Thymus (tissue), 11 donors: ENCODE measurements around the gene SBK3. TPM values are rescaled to one million over a fixed set of nuclear protein-coding genes. Genes with fewer than 3 reads are reported as not detected.
"Not testable (repeated sequence)": the region's sequence is repeated elsewhere in the genome, so short reads cannot be mapped to it uniquely, and the experiment has no call there.

Source experiments
- DNase-seq, 9 donors: peaks; one replicate each; pipeline ENCODE4 v3.0.0-alpha.2; 2013; ENCODE audit warnings: low spot score in 9 of 9, low read depth in 6 of 9, missing footprints in 1 of 9
- H3K27ac ChIP-seq, 2 donors: one replicate each; pipeline ENCODE4 v1.5.1; 2013; ENCODE audit warnings: control low read depth in 1 of 2, low read depth in 1 of 2, low read length in 1 of 2, mild to moderate bottlenecking in 1 of 2, moderate library complexity in 1 of 2
- H3K27me3 ChIP-seq, 2 donors: one replicate each; pipeline ENCODE4 v1.5.1; 2013; ENCODE audit warnings: low read length in 1 of 2; ENCODE audit not compliant: control insufficient read depth in 2 of 2, insufficient read depth in 1 of 2
- H3K36me3 ChIP-seq, 2 donors: one replicate each; pipeline ENCODE4 v1.5.1; 2013; ENCODE audit warnings: low read length in 1 of 2, mild to moderate bottlenecking in 1 of 2, moderate library complexity in 1 of 2; ENCODE audit not compliant: control insufficient read depth in 2 of 2, insufficient read depth in 2 of 2
- H3K4me1 ChIP-seq, 2 donors: one replicate each; pipeline ENCODE4 v1.5.1; 2013; ENCODE audit warnings: low read length in 2 of 2; ENCODE audit not compliant: control insufficient read depth in 2 of 2, insufficient read depth in 2 of 2
- H3K4me3 ChIP-seq, 2 donors: one replicate each; pipeline ENCODE4 v1.5.1; 2013; ENCODE audit warnings: low read length in 2 of 2, control low read depth in 1 of 2, mild to moderate bottlenecking in 1 of 2
- H3K9me3 ChIP-seq, 2 donors: one replicate each; pipeline ENCODE4 v1.5.1; 2013; ENCODE audit warnings: low read length in 1 of 2, mild to moderate bottlenecking in 1 of 2; ENCODE audit not compliant: control insufficient read depth in 2 of 2, insufficient read depth in 1 of 2
- WGBS: extraction: QIAGEN DNeasy Blood & Tissue Kit; methylation state at CpG from one replicate; pipeline ENCODE4 v1.1.7; 2013; 5-methylcytosine and 5-hydroxymethylcytosine counted together
- polyA plus RNA-seq: library from polyadenylated mRNA; stranded (reverse); fragments of 200-250 nt; gene quantifications from one replicate; pipeline ENCODE4 v1.2.3, GENCODE V29; 2013
- total RNA-seq: library from RNA; stranded (reverse); fragments of 120-200 nt; gene quantifications from one replicate; pipeline ENCODE4 v1.2.4, GENCODE V29; 2013
- donor health status: healthy.

The SBK3 gene
- total and polyA plus RNA-seq, 2 donors: 0.11 TPM; not detected in 1

DNA sequence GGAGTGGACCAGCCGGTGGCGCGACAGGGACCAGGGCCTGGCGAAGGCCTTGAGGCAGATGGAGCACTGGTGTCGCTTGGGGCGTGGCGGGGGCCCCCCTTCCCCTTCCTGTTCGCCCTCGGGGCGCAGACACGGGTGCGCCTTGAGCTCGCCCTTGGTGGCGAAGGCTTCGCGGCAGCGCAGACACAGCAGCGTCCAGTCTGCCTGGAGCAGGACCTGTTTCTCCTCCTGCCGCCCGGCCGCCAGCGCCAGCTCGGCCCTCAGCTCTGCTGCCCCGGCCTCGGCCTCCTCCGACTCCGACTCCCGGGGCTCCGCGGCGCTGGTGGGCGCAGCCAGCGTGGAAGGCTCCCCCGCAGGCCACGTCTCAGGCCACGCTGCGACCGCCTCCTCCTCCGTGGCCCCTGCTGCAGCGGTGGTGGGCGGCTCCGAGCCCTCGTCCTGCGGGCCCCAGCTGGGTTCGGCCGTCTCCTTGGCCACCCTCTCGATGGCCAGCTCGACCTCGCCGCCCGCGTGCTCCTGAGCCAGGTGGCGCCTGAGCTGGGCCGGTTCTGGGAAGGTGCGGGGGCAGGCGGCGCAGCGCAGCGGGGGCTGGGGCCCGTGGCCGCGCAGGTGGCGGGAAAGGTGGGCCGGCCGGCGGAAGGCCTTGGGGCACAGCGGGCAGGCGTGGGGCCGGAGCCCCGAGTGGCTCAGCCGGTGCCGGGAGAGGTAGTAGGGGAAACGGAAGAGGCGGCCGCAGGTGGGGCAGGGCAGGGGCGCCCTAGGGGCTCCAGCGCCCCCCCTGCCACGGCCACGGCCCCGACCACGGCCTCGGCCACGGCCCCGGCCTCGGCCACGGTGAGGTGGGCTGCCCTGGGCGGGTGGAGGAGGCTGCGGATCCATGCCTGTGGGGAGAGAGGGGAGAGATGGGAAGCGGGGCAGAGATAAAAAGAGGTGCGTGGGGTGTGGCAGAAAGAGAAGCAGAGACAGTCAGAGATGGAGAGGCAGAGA lies 33.7 kb upstream of the SBK3 start:
- H3K9me3 ChIP-seq: no peaks in the 10 kb centered on the region
- peaks cover 9 to 10% of the 10 kb centered on the region in 2 donors for H3K4me1 ChIP-seq
- H3K27ac ChIP-seq: no peak overlapping the region
- H3K36me3 ChIP-seq: peaks cover 5 to 21% of the 10 kb centered on the region in 2 donors
- 97% methylated on average over 90 of the region's 90 CpGs for WGBS
- DNase-seq: no peak
- H3K4me3 ChIP-seq: no peak overlapping the region
- no peaks in the 10 kb centered on the region for H3K27me3 ChIP-seq

DNA sequence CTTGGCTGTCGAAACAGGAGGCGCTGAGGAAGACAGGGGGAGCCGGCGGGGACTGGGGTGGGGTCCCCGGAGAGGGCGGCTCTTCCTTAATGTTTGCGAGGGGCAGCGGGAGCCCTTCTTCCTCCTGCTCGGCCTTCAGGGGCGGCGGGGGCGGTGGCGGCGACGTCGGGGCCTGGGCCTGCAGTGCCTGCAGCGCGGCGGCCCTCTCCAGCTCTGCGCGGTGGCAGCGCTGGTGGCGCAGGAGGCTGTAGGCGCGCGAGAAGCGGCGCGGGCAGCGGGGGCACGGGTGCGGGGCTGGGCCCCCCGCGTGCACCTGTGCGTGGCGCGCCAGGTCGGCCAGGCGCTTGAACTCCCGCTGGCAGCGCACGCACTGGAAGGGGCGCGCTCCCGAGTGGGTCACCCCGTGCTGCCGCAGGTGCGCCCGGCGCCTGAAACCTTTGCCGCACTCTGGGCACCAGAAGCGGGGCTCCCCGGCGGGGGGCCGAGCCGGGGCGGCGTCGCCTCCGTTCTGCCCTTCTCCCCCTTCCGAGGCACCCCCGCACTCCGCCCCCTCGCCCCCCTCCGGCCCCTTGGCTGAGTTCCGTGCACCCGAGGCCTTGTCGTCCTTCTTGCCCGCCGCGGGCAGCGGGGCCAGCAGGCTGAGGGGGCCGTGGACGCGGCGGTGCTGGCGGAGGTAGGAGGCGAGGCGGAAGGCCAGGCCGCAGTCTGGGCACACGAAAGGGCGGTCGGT lies 32.9 kb upstream of the SBK3 start:
- WGBS: 98% methylated on average over 83 of the region's 83 CpGs
- H3K9me3 ChIP-seq: no peaks in the 10 kb centered on the region

DNA sequence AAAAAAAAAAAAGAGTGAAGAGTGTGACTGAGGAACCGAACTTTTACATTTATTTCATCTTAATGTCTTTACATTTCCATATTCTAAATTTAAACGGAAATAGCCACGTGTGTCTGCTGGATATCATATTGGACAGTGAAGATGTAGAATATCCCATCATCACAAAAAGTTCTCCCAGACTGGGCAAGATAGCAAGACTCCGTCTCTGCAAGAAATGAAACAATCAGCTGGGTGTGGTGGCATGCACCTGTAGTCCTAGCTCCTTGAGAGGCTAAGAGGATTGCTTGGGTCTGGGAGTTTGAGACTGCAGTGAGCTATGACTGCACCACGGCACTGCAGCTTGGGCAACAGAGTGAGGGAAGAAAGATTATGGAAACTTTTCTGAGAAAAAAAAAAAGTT lies 31.4 kb upstream of the SBK3 start:
- Histone ChIP-seq H3K4me3 (no peak overlapping the region), H3K36me3 (peaks cover 5 to 21% of the 10 kb centered on the region in 2 donors), H3K27me3 (no peaks in the 10 kb centered on the region), H3K27ac (no peak overlapping the region), H3K9me3 (no peaks in the 10 kb centered on the region), H3K4me1 (peaks cover 9% of the 10 kb centered on the region in 2 donors)
- no peak for DNase-seq
- 97% methylated on average over 5 of the region's 5 CpGs for WGBS

More for the DNA sequence above, 32.9 kb upstream of the SBK3 start:
- Histone ChIP-seq H3K27ac (no peak overlapping the region), H3K27me3 (no peaks in the 10 kb centered on the region), H3K4me1 (peaks cover 9 to 10% of the 10 kb centered on the region in 2 donors), H3K4me3 (no peak overlapping the region), H3K36me3 (peaks cover 5 to 21% of the 10 kb centered on the region in 2 donors)
- DNase-seq: no peak

DNA sequence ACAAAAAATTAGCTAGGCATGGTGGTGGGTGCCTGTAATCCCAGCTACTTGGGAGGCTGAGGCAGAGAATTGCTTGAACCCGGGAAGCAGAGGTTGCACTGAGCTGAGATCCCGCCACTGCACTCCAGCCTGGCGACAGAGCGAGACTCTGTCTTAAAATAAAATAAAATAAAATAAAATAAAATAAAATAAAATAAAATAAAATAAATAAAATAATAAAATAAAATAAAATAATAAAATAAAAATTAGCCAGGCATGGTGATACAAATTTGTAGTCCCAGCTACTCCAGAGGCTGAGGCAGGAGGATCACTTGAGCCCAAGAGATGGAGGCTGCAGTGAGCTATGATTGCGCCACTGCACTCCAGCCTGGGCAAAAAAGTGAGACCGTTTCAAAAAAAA lies 28.6 kb upstream of the SBK3 start:
- not testable (repeated sequence) for H3K4me1 ChIP-seq, H3K27ac ChIP-seq, H3K4me3 ChIP-seq, H3K27me3 ChIP-seq, H3K9me3 ChIP-seq, DNase-seq
- 99% methylated on average over 6 of the region's 6 CpGs for WGBS
- H3K36me3 ChIP-seq: peaks cover 5 to 18% of the 10 kb centered on the region in 2 donors

DNA sequence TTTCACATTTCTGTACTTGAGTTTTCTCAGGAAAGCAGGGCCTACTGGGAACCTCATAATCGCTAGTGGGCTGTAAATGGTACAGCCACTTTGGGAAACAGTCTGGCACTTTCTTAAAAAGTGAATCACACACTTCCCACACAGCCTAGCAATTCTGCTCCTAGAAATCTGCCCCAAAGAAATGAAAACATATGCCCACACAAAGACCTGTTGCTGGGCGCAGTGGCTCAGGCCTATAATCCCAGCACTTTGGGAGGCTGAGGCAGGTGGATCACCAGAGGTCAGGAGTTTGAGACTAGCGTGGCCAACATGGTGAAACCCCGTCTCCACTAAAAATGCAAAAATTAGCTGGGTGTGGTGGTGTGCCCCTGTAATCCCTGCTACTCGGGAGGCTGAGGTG lies 24.1 kb upstream of the SBK3 start:
- not testable (repeated sequence) for H3K9me3 ChIP-seq, H3K27me3 ChIP-seq, H3K4me1 ChIP-seq, H3K4me3 ChIP-seq, H3K27ac ChIP-seq, H3K36me3 ChIP-seq, DNase-seq
- WGBS: 96% methylated on average over 5 of the region's 5 CpGs

DNA sequence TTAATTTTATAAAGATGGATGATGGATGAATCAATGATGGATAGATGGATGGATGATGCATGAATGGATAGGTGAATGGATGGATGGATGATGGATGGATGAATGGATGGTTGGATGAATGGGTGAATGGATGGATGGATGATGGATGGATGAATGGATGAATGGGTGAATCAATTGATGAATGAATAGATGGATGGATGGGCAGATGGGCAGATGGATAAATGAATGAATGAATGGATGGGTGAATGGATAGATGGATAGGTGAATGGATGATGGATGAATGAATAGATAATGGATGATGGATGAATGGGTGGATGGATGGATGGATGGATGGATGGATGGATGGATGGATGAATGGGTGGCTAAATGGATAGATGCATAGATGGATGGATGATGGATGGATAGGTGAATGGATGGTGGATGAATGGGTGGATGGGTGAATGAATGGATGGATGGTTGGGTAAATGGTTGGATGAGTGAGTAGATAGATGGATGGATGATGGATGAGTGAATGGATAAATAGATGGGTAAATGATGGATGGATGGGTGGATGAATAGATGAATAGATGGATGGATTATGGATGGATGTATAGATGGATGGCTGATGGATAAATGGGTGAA lies 22.5 kb upstream of the SBK3 start:
- H3K4me1 ChIP-seq: no peaks in the 10 kb centered on the region
- H3K27ac ChIP-seq: no peak overlapping the region

DNA sequence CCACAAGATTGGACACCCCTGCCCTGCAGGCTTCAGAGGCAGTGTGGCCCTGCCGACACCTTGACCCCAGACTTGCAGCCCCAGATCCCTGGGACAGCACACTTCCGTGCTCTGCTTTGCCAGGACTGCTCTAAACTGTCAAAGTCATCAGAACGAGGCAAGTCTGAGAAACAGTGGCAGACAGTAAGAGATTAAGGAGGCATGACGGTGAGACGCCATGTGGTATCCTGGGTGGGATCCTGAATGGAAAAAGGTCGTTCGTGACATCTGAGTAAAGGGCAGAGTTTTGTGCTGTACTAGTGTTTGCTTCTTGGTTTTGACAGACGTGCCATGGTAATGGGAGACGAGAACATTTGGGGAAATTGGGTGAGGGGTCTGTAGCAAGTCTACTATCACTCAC lies 21.5 kb upstream of the SBK3 start:
- Histone ChIP-seq H3K36me3 (no peaks in the 10 kb centered on the region), H3K4me1 (no peaks in the 10 kb centered on the region), H3K27ac (no peak overlapping the region), H3K9me3 (no peaks in the 10 kb centered on the region), H3K27me3 (peaks cover 0 to 12% of the 10 kb centered on the region in 2 donors), H3K4me3 (no peak overlapping the region)
- DNase-seq: no peak
- 67% methylated on average over 9 of the region's 9 CpGs for WGBS

More for the DNA sequence above, 22.5 kb upstream of the SBK3 start:
- peaks cover 0 to 12% of the 10 kb centered on the region in 2 donors for H3K27me3 ChIP-seq
- DNase-seq: no peak
- H3K9me3 ChIP-seq: no peaks in the 10 kb centered on the region
- no peak overlapping the region for H3K4me3 ChIP-seq
- H3K36me3 ChIP-seq: no peaks in the 10 kb centered on the region

DNA sequence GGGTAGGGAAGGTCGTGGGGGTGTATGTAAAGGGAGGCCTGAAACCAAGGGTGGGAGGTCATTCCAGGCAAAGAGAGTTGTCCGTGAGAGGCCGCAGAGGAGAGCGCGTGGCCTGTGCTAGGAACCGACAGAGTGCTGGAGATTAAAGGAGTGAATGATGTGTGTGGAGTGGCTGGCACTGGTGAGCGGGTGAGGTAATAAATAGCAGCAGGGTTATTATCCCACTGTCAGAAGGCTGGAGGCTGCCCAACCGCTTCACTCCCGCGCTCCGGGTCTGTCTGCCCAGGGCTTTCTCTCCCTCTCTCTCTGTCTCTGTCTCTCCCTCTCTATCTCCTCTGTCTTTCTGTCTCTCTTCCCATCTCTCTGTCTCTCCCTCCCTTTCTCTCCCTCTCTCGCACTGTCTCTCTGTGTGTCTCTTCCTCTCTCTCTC lies 17.9 kb upstream of the SBK3 start:
- Histone ChIP-seq H3K27ac (no peak overlapping the region), H3K36me3 (no peaks in the 10 kb centered on the region), H3K4me1 (no peaks in the 10 kb centered on the region), H3K27me3 (peaks cover 0 to 14% of the 10 kb centered on the region in 2 donors), H3K9me3 (peaks cover 0 to 3% of the 10 kb centered on the region in 2 donors), H3K4me3 (no peak overlapping the region)
- WGBS: 89% methylated on average over 12 of the region's 12 CpGs
- DNase-seq: no peak

DNA sequence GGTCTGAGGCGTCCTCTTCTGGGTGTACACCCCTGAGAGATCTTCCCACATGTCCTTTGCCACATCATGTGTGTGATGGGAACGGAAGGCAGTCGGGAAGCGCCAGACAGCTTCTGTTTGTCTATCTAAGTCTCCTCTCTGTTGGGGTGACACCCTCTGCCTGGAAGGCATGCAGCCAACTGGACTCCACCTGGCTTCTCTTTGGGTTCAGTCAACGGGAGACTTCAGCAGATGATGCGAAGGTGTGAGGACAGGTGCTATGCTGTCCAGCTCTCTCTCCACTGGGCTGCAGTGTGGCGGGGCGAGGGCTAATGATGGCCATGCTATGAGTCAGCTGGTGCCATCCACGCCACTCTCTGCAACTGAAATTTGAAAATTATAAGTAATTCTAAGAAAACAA lies 14.3 kb upstream of the SBK3 start:
- Histone ChIP-seq H3K27me3 (peaks cover 0 to 10% of the 10 kb centered on the region in 2 donors), H3K4me1 (no peaks in the 10 kb centered on the region), H3K36me3 (no peaks in the 10 kb centered on the region), H3K27ac (no peak overlapping the region), H3K4me3 (no peak overlapping the region), H3K9me3 (peaks cover 0 to 3% of the 10 kb centered on the region in 2 donors)
- no peak for DNase-seq
- WGBS: 93% methylated on average over 9 of the region's 9 CpGs
